GM10248 (cell line): Measurements from ENCODE around the gene COA4.

Experiments
- CTCF ChIA-PET: fragments of 300-600 bp; sonication (Branson Sonifier 250); formaldehyde crosslinking; extraction: SDS; loops from one replicate; lab custom pipeline; 2021; ENCODE audit warnings: antibody characterized with exemption; lab: Yijun Ruan, JAX
- POLR2A ChIA-PET: fragments of 350-650 bp; sonication (Branson Sonifier 250); formaldehyde crosslinking; extraction: SDS; loops from one replicate; lab custom pipeline; 2020; ENCODE audit warnings: antibody characterized with exemption; lab: Yijun Ruan, JAX
- DNase-seq: peaks from one replicate; pipeline ENCODE4 v3.0.0; 2012; ENCODE audit errors: extremely low spot score
- TF ChIP-seq, protein P1 (sequence below): IDR thresholded peaks from 2 replicates; pipeline ENCODE4 v1.5.1; 2012; ENCODE audit warnings: mild to moderate bottlenecking, low read depth; ENCODE audit errors: extremely low read depth, missing control alignments, control extremely low read depth

The COA4 gene

DNA sequence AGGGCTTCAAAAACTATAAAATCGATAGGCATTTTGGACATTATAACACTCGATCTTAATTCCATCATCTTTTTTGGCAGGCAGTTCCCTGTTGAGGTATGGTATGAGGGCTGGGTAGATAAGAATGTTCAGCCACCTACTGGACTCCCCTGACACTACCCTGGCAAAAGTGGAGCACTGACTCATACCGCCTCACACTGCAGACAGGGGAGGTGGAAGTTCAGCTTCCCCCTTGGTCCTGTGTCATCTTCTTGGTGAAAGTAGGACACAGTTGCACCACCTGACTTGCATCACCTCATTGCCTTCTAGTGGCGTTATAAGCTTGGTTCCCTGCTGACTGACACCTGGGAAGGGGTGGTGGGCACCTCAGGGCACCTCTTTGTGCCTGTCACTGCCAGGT lies 30.5 kb upstream of the COA4 start:
- TF ChIP-seq, protein P1, sequence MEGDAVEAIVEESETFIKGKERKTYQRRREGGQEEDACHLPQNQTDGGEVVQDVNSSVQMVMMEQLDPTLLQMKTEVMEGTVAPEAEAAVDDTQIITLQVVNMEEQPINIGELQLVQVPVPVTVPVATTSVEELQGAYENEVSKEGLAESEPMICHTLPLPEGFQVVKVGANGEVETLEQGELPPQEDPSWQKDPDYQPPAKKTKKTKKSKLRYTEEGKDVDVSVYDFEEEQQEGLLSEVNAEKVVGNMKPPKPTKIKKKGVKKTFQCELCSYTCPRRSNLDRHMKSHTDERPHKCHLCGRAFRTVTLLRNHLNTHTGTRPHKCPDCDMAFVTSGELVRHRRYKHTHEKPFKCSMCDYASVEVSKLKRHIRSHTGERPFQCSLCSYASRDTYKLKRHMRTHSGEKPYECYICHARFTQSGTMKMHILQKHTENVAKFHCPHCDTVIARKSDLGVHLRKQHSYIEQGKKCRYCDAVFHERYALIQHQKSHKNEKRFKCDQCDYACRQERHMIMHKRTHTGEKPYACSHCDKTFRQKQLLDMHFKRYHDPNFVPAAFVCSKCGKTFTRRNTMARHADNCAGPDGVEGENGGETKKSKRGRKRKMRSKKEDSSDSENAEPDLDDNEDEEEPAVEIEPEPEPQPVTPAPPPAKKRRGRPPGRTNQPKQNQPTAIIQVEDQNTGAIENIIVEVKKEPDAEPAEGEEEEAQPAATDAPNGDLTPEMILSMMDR = no peak
- ChIA-PET CTCF (interaction anchor here (0.9 to 2.0 kb wide), 4 partner anchors 8 to 18 kb away, joined by 3 to 6 read pairs (median 4); no protein-coding TSS in a partner anchor), POLR2A (no interaction called here)
- DNase-seq = no peak

DNA sequence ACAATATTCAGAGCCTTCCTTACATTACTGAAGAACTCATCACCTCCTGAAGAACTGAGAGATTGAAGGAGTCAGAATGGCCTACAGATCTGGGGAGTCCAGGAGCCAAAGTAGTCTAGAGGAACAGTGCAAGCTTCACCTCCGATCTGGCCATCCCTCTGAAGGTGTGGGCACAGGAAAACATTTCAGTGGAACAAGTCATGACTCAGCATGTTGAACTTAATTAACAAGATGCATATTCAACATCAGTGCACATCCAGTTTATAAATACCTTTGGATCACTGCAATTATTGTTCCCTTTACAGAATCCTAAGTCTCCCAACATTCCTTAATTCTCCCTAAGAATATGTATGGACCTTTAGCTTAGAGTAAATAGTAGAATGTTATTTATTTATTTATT lies 25.7 kb upstream of the COA4 start:
- CTCF ChIA-PET = interaction anchor here (1.5 kb wide), 1 partner anchor 9 kb away, joined by 3 read pairs; no protein-coding TSS in a partner anchor
- POLR2A ChIA-PET = interaction anchor here (0.6 kb wide), 1 partner anchor 78 kb away, joined by 4 read pairs; no protein-coding TSS in a partner anchor
- TF ChIP-seq, protein P1 = no peak
- DNase-seq = no peak

DNA sequence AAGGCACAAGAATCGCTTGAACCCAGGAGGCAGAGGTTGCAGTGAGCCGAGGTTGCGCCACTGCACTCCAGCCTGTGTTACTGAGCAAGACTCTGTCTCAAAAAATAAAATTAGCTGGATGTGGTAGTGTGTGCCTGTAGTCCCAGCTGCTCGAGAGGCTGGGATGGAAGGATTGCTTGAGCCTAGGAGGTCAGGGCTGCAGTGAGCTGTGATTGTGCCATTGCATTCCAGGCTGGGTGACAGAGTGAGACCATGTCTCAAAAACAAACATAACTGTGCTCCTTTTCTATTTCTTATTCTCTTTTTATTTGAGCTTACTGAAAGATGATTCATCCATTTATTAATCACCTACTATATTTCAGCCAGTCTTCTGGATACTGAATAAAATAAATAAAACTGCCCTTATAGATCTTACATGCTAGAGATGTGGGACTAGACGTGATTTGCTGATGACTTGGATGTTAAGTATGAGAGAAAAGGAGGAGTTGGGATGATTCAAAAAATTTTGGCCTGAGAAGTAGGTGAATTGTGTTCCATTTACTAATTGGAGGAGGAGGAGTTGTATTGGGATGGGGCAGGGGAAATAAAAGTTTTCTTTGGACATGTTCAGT lies 18.2 kb upstream of the COA4 start:
- DNase-seq = no peak
- CTCF ChIA-PET = no interaction called here
- POLR2A ChIA-PET = no interaction called here
- TF ChIP-seq, protein P1 = no peak

DNA sequence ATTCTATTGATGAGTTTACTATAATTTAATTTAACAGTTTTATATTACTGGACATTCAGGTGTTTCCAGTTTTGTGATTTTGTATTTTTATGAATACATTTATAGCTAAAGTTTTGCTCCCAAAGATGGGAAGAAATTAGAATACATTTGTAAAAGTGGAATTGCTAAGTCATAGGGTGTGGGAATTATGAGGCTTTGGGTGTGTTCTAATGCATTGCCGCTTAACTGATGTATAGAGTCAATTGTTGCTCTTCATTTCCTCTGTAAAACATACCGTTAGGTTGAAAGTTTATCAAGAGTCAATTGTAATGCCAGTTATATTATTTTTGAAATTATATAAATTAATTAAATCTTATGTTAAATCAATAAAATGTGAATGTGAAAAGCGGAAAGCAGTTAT lies 16.4 kb upstream of the COA4 start:
- ChIA-PET POLR2A (no interaction called here), CTCF (interaction anchor here (1.0 kb wide), 1 partner anchor 13 kb away, joined by 3 read pairs; no protein-coding TSS in a partner anchor)
- TF ChIP-seq, protein P1 = no peak
- no peak for DNase-seq

DNA sequence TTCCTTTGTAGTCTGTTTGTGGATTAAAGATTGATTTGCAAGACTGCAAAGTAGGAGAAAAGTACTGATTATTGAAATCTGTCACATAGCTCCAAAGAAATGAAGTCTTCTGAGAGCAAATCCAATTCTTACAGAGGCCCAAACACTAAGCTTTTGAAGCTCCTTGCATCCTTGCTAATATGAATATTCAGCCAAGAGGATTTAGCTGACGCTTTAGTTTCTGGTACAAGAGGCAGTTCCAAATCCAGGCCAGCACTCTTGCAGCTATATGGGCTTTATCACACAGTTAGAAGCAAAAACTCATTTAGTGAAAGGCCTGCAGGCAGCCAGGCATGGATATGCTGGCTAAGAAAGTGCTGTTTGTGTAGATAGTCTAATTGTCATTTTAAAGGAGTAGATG lies 12.9 kb upstream of the COA4 start:
- no peak for DNase-seq
- TF ChIP-seq, protein P1 = no peak
- POLR2A ChIA-PET = no interaction called here
- CTCF ChIA-PET = no interaction called here

DNA sequence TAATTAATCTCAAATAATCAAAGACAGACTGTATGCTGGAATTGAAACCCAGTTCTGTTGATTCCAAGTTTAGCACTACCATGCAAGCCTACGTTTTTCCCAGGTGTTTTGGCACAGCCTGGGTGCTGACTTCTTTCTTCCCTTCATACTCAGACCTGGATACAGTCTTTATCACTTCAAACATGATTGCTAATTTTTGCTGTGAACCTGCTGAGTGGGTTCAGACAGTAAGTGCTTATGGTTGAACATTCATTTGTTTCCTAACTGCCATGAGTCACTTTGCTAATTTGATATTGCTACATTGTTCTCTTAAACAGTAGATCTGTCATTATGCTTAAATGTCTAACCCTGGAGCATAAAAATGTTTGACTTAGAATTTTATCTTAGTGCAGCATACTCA lies 12.4 kb upstream of the COA4 start:
- DNase-seq = no peak
- TF ChIP-seq, protein P1 = no peak
- POLR2A ChIA-PET = no interaction called here
- CTCF ChIA-PET = no interaction called here
